ENCODE measurements around the gene PLOD1.
"Not testable (repeated sequence)": the region's sequence is repeated elsewhere in the genome, so short reads cannot be mapped to it uniquely, and the experiment has no call there.

GRCh38 chr1:12008355-12008754 is 73.8 kb downstream of the PLOD1 start:
- not testable (repeated sequence) for TF ChIP-seq CTCF, POLR2A (IDR thresholded peaks at IDR 0.05)
